ENCODE measurements around the gene PLXNC1. TPM values are rescaled to one million over a fixed set of nuclear protein-coding genes. Genes with fewer than 3 reads are reported as not detected.

The PLXNC1 gene
- total RNA-seq, 2 donors from 2014 or later, result 14.7 to 20.6 TPM

GRCh38 chr12:94272280-94272679, 123.9 kb downstream of the PLXNC1 start:
- H3K27ac Mint-ChIP-seq, result peak overlapping the region in 1 of 2 donors; percentile 40
- peak overlapping the region; percentile 6 for H3K4me3 Mint-ChIP-seq
- H3K4me1 Mint-ChIP-seq (ENCODE audit: low read depth in 2 of 2), result peaks cover 28 to 36% of the 10 kb centered on the region in 2 donors
- DNase-seq (ENCODE audit: low spot score) (no peak), ATAC-seq (peak; percentile 24 to 47)
- peaks cover 12% of the 10 kb centered on the region for H3K36me3 Mint-ChIP-seq
- no peaks in the 10 kb centered on the region for H3K27me3 Mint-ChIP-seq
- H3K9me3 Mint-ChIP-seq, result no peaks in the 10 kb centered on the region

DNA sequence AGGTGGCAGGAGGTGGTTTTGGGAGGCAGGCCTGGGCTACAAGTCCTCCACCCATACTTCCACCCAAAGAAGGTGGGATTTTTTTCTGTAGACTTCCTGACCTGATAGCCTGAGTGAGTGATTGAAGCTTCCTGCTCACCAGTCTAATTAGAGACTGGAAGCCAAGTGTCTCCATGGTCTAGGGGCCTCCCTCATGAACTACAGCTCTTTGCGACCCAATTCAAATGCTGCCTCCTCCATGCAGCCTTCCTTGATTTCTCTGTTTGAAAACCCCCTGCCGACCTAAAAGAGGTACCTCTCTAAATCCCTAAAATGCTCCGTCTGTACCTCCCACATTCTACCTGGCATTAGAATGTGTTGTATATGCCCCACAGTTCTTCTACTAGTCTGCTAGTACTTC, 124.9 kb downstream of the PLXNC1 start:
- no peaks in the 10 kb centered on the region for H3K9me3 Mint-ChIP-seq
- ATAC-seq, result no peak
- DNase-seq (ENCODE audit: low spot score), result no peak
- H3K4me1 Mint-ChIP-seq (ENCODE audit: low read depth in 2 of 2), result peaks cover 26 to 31% of the 10 kb centered on the region in 2 donors
- no peak overlapping the region for H3K4me3 Mint-ChIP-seq
- H3K27ac Mint-ChIP-seq, result peak overlapping the region in 1 of 2 donors; percentile 40
- no peaks in the 10 kb centered on the region for H3K27me3 Mint-ChIP-seq
- peaks cover 17% of the 10 kb centered on the region for H3K36me3 Mint-ChIP-seq

- H3K4me3 Mint-ChIP-seq, result no peak overlapping the region
- DNase-seq (ENCODE audit: low spot score) (no peak), ATAC-seq (no peak)
- H3K9me3 Mint-ChIP-seq, result no peaks in the 10 kb centered on the region
- H3K36me3 Mint-ChIP-seq, result peaks cover 13% of the 10 kb centered on the region
- H3K27me3 Mint-ChIP-seq, result no peaks in the 10 kb centered on the region
- H3K4me1 Mint-ChIP-seq (ENCODE audit: low read depth in 2 of 2), result peaks cover 13 to 18% of the 10 kb centered on the region in 2 donors
- H3K27ac Mint-ChIP-seq, result no peak overlapping the region
Observed at GRCh38 chr12:94276725-94277124, 128.3 kb downstream of the PLXNC1 start.

DNA sequence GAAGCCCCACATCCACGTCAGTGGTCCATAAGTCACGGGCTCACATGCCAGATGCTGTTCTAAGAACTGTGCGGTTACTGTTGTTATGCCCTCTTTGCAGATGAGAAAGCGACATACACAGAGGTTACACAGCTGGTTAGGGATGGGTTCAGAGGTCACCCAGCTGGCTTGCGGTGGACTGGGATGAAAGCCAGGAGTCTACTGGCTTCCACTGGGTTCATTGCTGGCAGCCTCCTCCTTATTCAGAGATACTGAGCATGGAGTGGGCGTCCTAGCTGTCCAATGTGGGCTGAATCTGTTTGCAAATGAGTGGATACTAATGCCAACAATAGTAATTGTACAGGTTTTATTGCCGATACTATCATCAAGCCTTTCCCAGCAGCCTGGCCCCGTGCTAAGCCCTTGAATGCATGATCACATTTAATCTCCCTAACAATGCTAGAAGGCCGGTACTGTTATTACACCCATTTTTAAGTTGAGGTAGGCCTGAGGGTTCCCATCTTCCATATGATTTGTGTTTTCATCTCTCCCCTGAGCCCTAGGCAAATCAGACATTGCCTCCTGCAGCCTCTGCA, 129.1 kb downstream of the PLXNC1 start:
- H3K27ac Mint-ChIP-seq, result no peak overlapping the region
- H3K36me3 Mint-ChIP-seq, result peaks cover 6% of the 10 kb centered on the region
- H3K4me3 Mint-ChIP-seq, result no peak overlapping the region
- ATAC-seq (no peak), DNase-seq (ENCODE audit: low spot score) (no peak)
- H3K9me3 Mint-ChIP-seq, result no peaks in the 10 kb centered on the region
- no peaks in the 10 kb centered on the region for H3K27me3 Mint-ChIP-seq
- peaks cover 13 to 19% of the 10 kb centered on the region in 2 donors for H3K4me1 Mint-ChIP-seq (ENCODE audit: low read depth in 2 of 2)

- no peak overlapping the region for H3K27ac Mint-ChIP-seq
Observed at GRCh38 chr12:94280063-94280462, 131.7 kb downstream of the PLXNC1 start.

GRCh38 chr12:94282675-94283074, 134.3 kb downstream of the PLXNC1 start:
- Mint-ChIP-seq H3K4me3 (peak overlapping the region; percentile 71), H3K36me3 (peaks cover 11% of the 10 kb centered on the region), H3K27me3 (no peaks in the 10 kb centered on the region), H3K9me3 (peaks cover 5% of the 10 kb centered on the region), H3K27ac (peak overlapping the region; percentile 63 to 86), H3K4me1 (ENCODE audit: low read depth in 2 of 2) (peaks cover 21 to 29% of the 10 kb centered on the region in 2 donors)
- DNase-seq (ENCODE audit: low spot score) (no peak), ATAC-seq (peak; percentile 64 to 76)

More at GRCh38 chr12:94280063-94280462, 131.7 kb downstream of the PLXNC1 start:
- DNase-seq (ENCODE audit: low spot score) (no peak), ATAC-seq (no peak)
- Mint-ChIP-seq H3K9me3 (peaks cover 5% of the 10 kb centered on the region), H3K36me3 (peaks cover 11% of the 10 kb centered on the region), H3K27me3 (no peaks in the 10 kb centered on the region), H3K4me3 (no peak overlapping the region), H3K4me1 (ENCODE audit: low read depth in 2 of 2) (peaks cover 21 to 31% of the 10 kb centered on the region in 2 donors)

DNA sequence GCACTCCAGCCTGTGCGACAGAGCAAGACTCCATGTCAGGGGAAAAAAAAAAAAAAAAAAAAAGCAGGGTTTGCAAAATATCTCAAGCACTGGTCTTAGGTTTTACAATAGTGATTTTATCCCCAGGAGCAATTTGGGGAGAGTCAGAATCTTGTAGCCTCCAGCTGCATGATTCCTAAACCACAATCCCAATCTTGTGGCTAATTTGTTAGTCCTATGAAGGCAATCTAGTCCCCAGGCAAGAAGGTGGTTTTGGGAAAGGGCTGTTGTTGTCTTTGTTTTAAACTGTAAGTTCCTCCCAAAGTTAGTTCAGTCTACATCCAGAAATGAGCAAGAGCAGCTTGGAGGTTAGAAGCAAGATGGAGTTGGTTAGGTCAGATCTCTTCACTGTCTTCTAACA, 135.7 kb downstream of the PLXNC1 start:
- peaks cover 6% of the 10 kb centered on the region for H3K36me3 Mint-ChIP-seq
- H3K9me3 Mint-ChIP-seq, result peaks cover 5% of the 10 kb centered on the region
- no peak overlapping the region for H3K4me3 Mint-ChIP-seq
- peaks cover 21 to 29% of the 10 kb centered on the region in 2 donors for H3K4me1 Mint-ChIP-seq (ENCODE audit: low read depth in 2 of 2)
- DNase-seq (ENCODE audit: low spot score) (no peak), ATAC-seq (no peak)
- H3K27ac Mint-ChIP-seq, result no peak overlapping the region
- H3K27me3 Mint-ChIP-seq, result no peaks in the 10 kb centered on the region

DNA sequence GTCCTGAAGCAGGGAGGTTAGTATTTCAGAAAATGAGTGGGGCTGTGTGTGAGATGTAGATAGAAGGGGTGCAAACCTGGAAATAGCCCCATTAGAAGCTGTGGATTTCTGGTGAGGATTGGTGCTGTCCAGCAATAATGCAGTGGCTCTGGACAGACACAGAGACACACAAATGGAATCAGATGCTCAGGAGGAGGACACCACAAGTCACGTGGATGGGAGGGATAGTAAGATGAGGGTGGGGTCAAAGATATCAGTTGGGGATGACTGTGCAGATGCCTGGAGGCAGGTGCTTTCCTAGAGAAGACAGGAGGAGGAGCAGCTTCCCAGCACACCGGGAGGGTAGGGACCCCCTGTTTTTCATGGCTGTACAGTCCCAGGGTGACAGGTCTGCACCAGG, 136.5 kb downstream of the PLXNC1 start:
- peak overlapping the region in 1 of 2 donors; percentile 47 for H3K27ac Mint-ChIP-seq
- DNase-seq (ENCODE audit: low spot score) (no peak), ATAC-seq (peak in 1 of 2 donors; percentile 4)
- peaks cover 21 to 28% of the 10 kb centered on the region in 2 donors for H3K4me1 Mint-ChIP-seq (ENCODE audit: low read depth in 2 of 2)
- H3K4me3 Mint-ChIP-seq, result no peak overlapping the region
- peaks cover 6% of the 10 kb centered on the region for H3K36me3 Mint-ChIP-seq
- H3K9me3 Mint-ChIP-seq, result peaks cover 5% of the 10 kb centered on the region
- no peaks in the 10 kb centered on the region for H3K27me3 Mint-ChIP-seq

- peaks cover 6% of the 10 kb centered on the region for H3K36me3 Mint-ChIP-seq
- DNase-seq (ENCODE audit: low spot score) (no peak), ATAC-seq (no peak)
- peaks cover 5% of the 10 kb centered on the region for H3K9me3 Mint-ChIP-seq
- no peak overlapping the region for H3K4me3 Mint-ChIP-seq
- H3K4me1 Mint-ChIP-seq (ENCODE audit: low read depth in 2 of 2), result peaks cover 21 to 25% of the 10 kb centered on the region in 2 donors
- no peaks in the 10 kb centered on the region for H3K27me3 Mint-ChIP-seq
- no peak overlapping the region for H3K27ac Mint-ChIP-seq
Observed at GRCh38 chr12:94285943-94286582, 137.7 kb downstream of the PLXNC1 start.

DNA sequence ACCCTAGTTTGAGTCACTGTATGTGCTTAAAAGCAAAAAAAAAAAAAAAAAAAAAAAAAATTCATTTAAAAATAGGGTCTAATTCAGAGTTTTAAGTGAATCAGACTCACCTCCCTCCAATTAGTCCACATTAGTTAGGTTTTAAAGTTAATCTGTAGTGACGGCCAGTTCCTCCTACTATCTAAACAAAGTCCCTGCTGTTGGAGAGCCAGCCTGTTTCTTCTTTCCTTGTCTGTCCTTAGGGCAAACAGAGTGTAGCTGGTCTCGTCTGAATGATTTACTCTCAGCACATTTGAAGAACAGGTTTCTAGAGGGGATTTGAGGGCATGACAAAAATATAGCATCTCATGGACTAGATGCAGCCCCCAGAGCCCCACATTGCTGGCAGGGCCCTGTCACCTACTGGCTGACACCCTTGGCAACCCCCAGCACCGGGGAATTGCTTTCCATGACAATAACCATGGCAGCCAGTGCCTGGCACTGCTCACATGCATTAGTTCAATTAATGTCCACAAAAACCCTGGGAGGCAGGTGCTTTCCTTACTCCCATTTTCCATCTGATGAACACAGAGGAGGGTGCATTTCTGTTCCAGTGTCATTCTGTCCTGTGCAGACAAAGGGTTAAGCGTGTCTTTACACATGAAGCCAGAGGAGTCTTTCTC, 138.3 kb downstream of the PLXNC1 start:
- Mint-ChIP-seq H3K27me3 (no peaks in the 10 kb centered on the region), H3K4me3 (no peak overlapping the region)

GRCh38 chr12:94287245-94287628, 138.9 kb downstream of the PLXNC1 start:
- H3K27ac Mint-ChIP-seq, result peak overlapping the region in 1 of 2 donors; percentile 33
- peaks cover 14 to 20% of the 10 kb centered on the region in 2 donors for H3K4me1 Mint-ChIP-seq (ENCODE audit: low read depth in 2 of 2)
- DNase-seq (ENCODE audit: low spot score) (no peak), ATAC-seq (no peak)
- H3K4me3 Mint-ChIP-seq, result no peak overlapping the region
- peaks cover 5% of the 10 kb centered on the region for H3K9me3 Mint-ChIP-seq
- H3K27me3 Mint-ChIP-seq, result no peaks in the 10 kb centered on the region
- H3K36me3 Mint-ChIP-seq, result peaks cover 6% of the 10 kb centered on the region

More for the DNA sequence above, 138.3 kb downstream of the PLXNC1 start:
- H3K27ac Mint-ChIP-seq, result no peak overlapping the region
- peaks cover 5% of the 10 kb centered on the region for H3K9me3 Mint-ChIP-seq
- ATAC-seq, result no peak
- no peak for DNase-seq (ENCODE audit: low spot score)
- H3K36me3 Mint-ChIP-seq, result peaks cover 6% of the 10 kb centered on the region
- H3K4me1 Mint-ChIP-seq (ENCODE audit: low read depth in 2 of 2), result peaks cover 19 to 24% of the 10 kb centered on the region in 2 donors

DNA sequence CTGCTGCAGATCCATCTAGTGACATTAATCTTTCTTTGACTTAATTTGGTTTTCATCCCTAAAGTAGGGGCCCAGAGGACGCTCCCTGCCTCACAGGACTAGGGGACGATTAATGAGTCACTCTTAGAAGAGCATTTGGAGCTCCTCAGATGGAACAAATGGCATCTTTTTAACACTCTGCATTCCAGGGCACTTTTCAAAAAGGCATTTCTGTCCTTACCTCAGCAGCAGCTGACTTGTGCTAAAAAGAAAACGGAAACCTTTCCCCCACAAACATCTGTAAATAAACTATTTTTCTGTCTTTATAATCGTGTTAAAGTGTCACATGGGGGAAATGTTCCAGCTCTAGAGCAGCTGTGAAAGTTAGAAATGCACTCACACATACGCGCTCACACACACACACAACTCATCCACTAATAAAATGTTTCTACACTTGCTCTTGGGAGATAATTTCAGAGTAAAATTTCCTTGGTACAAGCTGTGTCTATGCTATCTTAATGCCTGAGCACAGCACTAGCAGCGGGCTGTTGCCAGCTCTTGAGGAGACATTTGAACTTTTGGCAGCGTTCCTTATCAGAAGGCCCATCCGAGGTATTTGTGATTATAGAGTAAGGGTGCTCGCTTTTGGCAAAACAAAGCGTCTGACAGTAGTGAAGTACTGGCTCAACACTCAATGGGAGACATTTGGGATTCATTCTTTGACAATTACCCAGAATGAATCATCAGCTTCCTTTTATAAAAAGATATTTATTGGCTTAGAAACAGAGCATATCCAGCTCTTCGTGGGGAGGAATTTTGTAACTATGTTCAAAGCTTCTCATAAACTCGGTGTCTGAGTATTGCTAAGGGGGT, 141.3 kb downstream of the PLXNC1 start:
- no peak for ATAC-seq
- H3K27ac Mint-ChIP-seq, result peak overlapping the region in 1 of 2 donors; percentile 53
- H3K36me3 Mint-ChIP-seq, result peaks cover 4% of the 10 kb centered on the region
- no peak for DNase-seq (ENCODE audit: low spot score)
- no peak overlapping the region for H3K4me3 Mint-ChIP-seq
- no peaks in the 10 kb centered on the region for H3K27me3 Mint-ChIP-seq
- H3K9me3 Mint-ChIP-seq, result no peaks in the 10 kb centered on the region
- peaks cover 0 to 5% of the 10 kb centered on the region in 2 donors for H3K4me1 Mint-ChIP-seq (ENCODE audit: low read depth in 2 of 2)

DNA sequence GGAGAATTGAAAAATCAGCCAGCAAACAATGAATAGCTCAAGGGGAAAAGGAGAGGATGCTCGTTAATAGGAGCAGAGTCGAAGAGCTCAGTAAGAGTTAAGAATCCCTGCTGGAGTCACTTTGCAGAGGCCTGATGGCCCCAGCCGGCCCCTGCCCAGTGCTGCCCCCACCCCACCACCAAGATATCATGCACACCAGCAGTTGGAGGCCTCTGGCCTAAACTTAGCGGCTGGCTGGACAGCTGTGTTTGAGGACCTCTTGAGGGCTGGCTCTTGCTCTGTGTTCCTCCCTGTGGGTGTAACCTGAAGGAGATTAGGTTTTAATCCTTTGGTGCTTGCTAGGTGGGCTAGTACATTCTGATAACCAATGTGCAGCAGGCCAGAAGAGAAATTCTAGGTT, 142.0 kb downstream of the PLXNC1 start:
- ATAC-seq (no peak), DNase-seq (ENCODE audit: low spot score) (no peak)
- no peaks in the 10 kb centered on the region for H3K27me3 Mint-ChIP-seq
- no peaks in the 10 kb centered on the region for H3K9me3 Mint-ChIP-seq
- peaks cover 0 to 2% of the 10 kb centered on the region in 2 donors for H3K4me1 Mint-ChIP-seq (ENCODE audit: low read depth in 2 of 2)
- peaks cover 5% of the 10 kb centered on the region for H3K36me3 Mint-ChIP-seq
- no peak overlapping the region for H3K4me3 Mint-ChIP-seq
- no peak overlapping the region for H3K27ac Mint-ChIP-seq

Data from natural killer cell treated with Interleukin-12 subunit alpha and Interleukin-12 subunit beta and Interleukin-15 and Interleukin-18, amount 100 ng/mL, for 72 hours (primary cell).